ENCODE data around the gene GARNL3.

- TF ChIP-seq CTCF (IDR thresholded peaks at IDR 0.05) (no peak), POLR2AphosphoS5 (IDR thresholded peaks at IDR 0.05) (no peak)
Measured at GRCh38 chr9:127282611-127283010, 18.0 kb downstream of the GARNL3 start.
